HepG2 (cell line): ENCODE results near the gene SLC38A2. TPM values are rescaled to one million over a fixed set of nuclear protein-coding genes. Genes with fewer than 3 reads are reported as not detected.
"Not testable (repeated sequence)": the region's sequence is repeated elsewhere in the genome, so short reads cannot be mapped to it uniquely, and the experiment has no call there.

Source experiments
- ATAC-seq: fragments of 200-7000 bp; cut with Tn5 transposase; 3 replicates; pipeline ENCODE4 v1.9.1; 2020; ENCODE audit warnings: mild to moderate bottlenecking, moderate library complexity
- BruUV-seq: library from RNA; stranded (reverse); fragments of 400-500 nt; replicated peaks from 2 replicates; lab custom pipeline; 2021; lab: Mats Ljungman, UMichigan
- CTCF ChIA-PET: fragments of 300-600 bp; formaldehyde crosslinking; extraction: SDS; loops from one replicate; lab custom pipeline; 2021; ENCODE audit warnings: low total read pairs, inconsistent platforms, low intra/inter-chr PET ratio; lab: Yijun Ruan, JAX
- POLR2A ChIA-PET: fragments of 350-600 bp; sonication (Branson Sonifier 250); formaldehyde crosslinking; loops from one replicate; lab custom pipeline; 2020; ENCODE audit warnings: antibody characterized with exemption, inconsistent platforms; lab: Yijun Ruan, JAX
- DNase-seq: peaks from one replicate; pipeline ENCODE4 v3.0.0-alpha.2; 2015; ENCODE audit warnings: low spot score
- FAIRE-seq: peaks from 3 replicates; lab custom pipeline; 2011; peaks lifted over from hg19 to GRCh38; lab: Jason Lieb, UNC
- H2AFZ ChIP-seq: one replicate; pipeline ENCODE4 v1.6.1; 2011; ENCODE audit warnings: low read length, inconsistent platforms
- H3K27ac ChIP-seq: fragments of 300-600 bp; 3 replicates; pipeline ENCODE4 v1.8.0; 2011; ENCODE audit warnings: mixed run types, mild to moderate bottlenecking, mixed read lengths, low read length, inconsistent platforms; ENCODE audit not compliant: insufficient read depth; ENCODE audit errors: extremely low read length
- H3K27me3 ChIP-seq, 2 experiments: fragments of 200-600 bp in 1 of 2; 2 replicates in 1 of 2; 3 replicates in 1 of 2; pipeline versions ENCODE4 v1.6.0 to v1.8.0; 2011; ENCODE audit warnings: low read length in 2 of 2, mild to moderate bottlenecking in 2 of 2, moderate library complexity in 2 of 2, inconsistent platforms in 1 of 2; ENCODE audit not compliant: insufficient read depth in 2 of 2, control insufficient read depth in 1 of 2
- H3K36me3 ChIP-seq, 2 experiments: fragments of 200-600 bp in 1 of 2; replicated peaks in 1 of 2; 2 replicates in 1 of 2; 3 replicates in 1 of 2; pipeline versions ENCODE4 v1.5.1 to v1.8.0; 2011; ENCODE audit warnings: low read length in 2 of 2, inconsistent platforms in 1 of 2; ENCODE audit not compliant: insufficient read depth in 2 of 2, control insufficient read depth in 1 of 2
- H3K4me1 ChIP-seq: 2 replicates; pipeline ENCODE4 v1.5.1; 2012; ENCODE audit warnings: low read length, inconsistent platforms; ENCODE audit not compliant: insufficient read depth
- H3K4me2 ChIP-seq: 2 replicates; pipeline ENCODE4 v1.6.0; 2011; ENCODE audit warnings: low read depth, low read length, inconsistent platforms
- H3K4me3 ChIP-seq, 3 experiments: fragments of 200-600 bp in 1 of 3; sonication (generic), shearing (Covaris generic) in 1 of 3; replicated peaks in 1 of 3; 2 replicates each; pipeline ENCODE4 v1.5.1; 2011 to 2016; ENCODE audit warnings: low read length in 3 of 3, inconsistent platforms in 2 of 3, low read depth in 2 of 3, mild to moderate bottlenecking in 2 of 3, control low read depth in 1 of 3, mixed read lengths in 1 of 3; ENCODE audit not compliant: insufficient read depth in 1 of 3
- H3K79me2 ChIP-seq: one replicate; pipeline ENCODE4 v1.6.1; 2011; ENCODE audit warnings: low read length, inconsistent platforms; ENCODE audit not compliant: insufficient read depth
- H3K9ac ChIP-seq: 2 replicates; pipeline ENCODE4 v1.6.0; 2011; ENCODE audit warnings: mild to moderate bottlenecking, low read depth, low read length, inconsistent platforms; ENCODE audit not compliant: insufficient read depth
- H3K9me3 ChIP-seq: 2 replicates; pipeline ENCODE4 v1.5.1; 2012; ENCODE audit warnings: mild to moderate bottlenecking, low read length
- H4K20me1 ChIP-seq: 2 replicates; pipeline ENCODE4 v1.6.0; 2011; ENCODE audit warnings: inconsistent platforms, mild to moderate bottlenecking, low read length, moderate library complexity; ENCODE audit not compliant: insufficient read depth
- JUNB ChIP-seq: sonication (generic); formaldehyde crosslinking; IDR thresholded peaks from 2 replicates; pipeline ENCODE4 v1.8.0; 2022; ENCODE audit warnings: missing genetic modification reagents, mild to moderate bottlenecking, borderline replicate concordance
- ZNF619 ChIP-seq: sonication (generic); formaldehyde crosslinking; IDR thresholded peaks from 2 replicates; pipeline ENCODE4 v1.4.0; 2020; ENCODE audit warnings: mild to moderate bottlenecking, missing genetic modification reagents
- WGBS: methylation state at CpG from one replicate; pipeline ENCODE4 v1.1.6; 2017; ENCODE audit warnings: low lambda C conversion rate; 5-methylcytosine and 5-hydroxymethylcytosine counted together
- in situ Hi-C: cut with HindIII; loops from 2 replicates; pipeline ENCODE4 v1.10.0; 2017; ENCODE audit warnings: low pct_unique_long_range_greater_than_20kb; ENCODE audit not compliant: extremely low pct_ligation_motif_present
- intact Hi-C: fragments of 100-400 bp; cut with micrococcal nuclease; formaldehyde crosslinking; loops from one replicate; pipeline ENCODE4 v1.10.0; 2022; ENCODE audit not compliant: unreplicated experiment
- polyA plus RNA-seq, 8 experiments: library from polyadenylated mRNA; depleted of rRNA in 3 of 8; stranded (reverse) in 7 of 8; unstranded in 1 of 8; fragments of >200 nt; fragmentation: Illumina TruSeq in 4 of 8; extraction: Trizol in 4 of 8; gene quantifications; 2 replicates each; pipeline versions ENCODE4 v1.2.1 to v1.2.3, GENCODE V29; 2011 to 2016; ENCODE audit warnings: low read depth in 4 of 8, missing spikeins in 1 of 8, mixed read lengths in 1 of 8; ENCODE audit not compliant: insufficient read depth in 1 of 8
- total RNA-seq, 5 experiments: library from RNA; depleted of rRNA; stranded (reverse); fragments of >200 nt; fragmentation: Illumina TruSeq; extraction: Trizol; gene quantifications; 2 replicates each; pipeline ENCODE4 v1.2.3, GENCODE V29; 2016; ENCODE audit warnings: low read depth in 1 of 5

Gene SLC38A2
- total and polyA plus RNA-seq, 2 of the 13 experiments (the other 11 are each of a cell fraction or from before 2014, with no cell fraction given): 368 to 880 TPM

- no peak overlapping the region for H3K4me3 ChIP-seq
- no peaks in the 10 kb centered on the region for H3K4me1 ChIP-seq
- no TSS peak for BruUV-seq
- peaks cover 11% of the 10 kb centered on the region for H3K9me3 ChIP-seq
- no peak overlapping the region for H3K4me2 ChIP-seq
- no peaks in the 10 kb centered on the region for H4K20me1 ChIP-seq
- H2AFZ ChIP-seq: no peak overlapping the region
- CTCF ChIA-PET: no interaction called here
- no peak overlapping the region for H3K9ac ChIP-seq
- POLR2A ChIA-PET: interaction anchor here (1.8 kb wide), 1 partner anchor 63 kb away, joined by 4 read pairs; the partner anchor contains the start of gene SLC38A1
- no peaks in the 10 kb centered on the region for H3K27me3 ChIP-seq
- FAIRE-seq: no peak
- H3K79me2 ChIP-seq: no peaks in the 10 kb centered on the region
- 22% methylated on average over 3 of the region's 3 CpGs for WGBS
- H3K36me3 ChIP-seq: no peaks in the 10 kb centered on the region
- intact Hi-C loops: no loop called here
- no peak for ATAC-seq
- TF ChIP-seq JUNB (no peak), ZNF619 (CRISPR knock-in tag) (no peak)
- no peak overlapping the region for H3K27ac ChIP-seq
- in situ Hi-C loops: loop anchor here (25.0 kb wide), 1 partner anchor 980 kb away; no protein-coding TSS in a partner anchor
- peak; percentile 9 for DNase-seq
These were observed 40.3 kb downstream of the SLC38A2 start for GRCh38 chr12:46332260-46332659.

- intact Hi-C loops: not testable (repeated sequence)
These were observed 47.5 kb downstream of the SLC38A2 start for GRCh38 chr12:46325075-46325474.

More at GRCh38 chr12:46325075-46325474, 47.5 kb downstream of the SLC38A2 start:
- ATAC-seq, H3K4me2 ChIP-seq, H3K27me3 ChIP-seq, H3K9ac ChIP-seq, H3K4me1 ChIP-seq, H3K27ac ChIP-seq, H3K79me2 ChIP-seq, H3K36me3 ChIP-seq, H4K20me1 ChIP-seq, H3K9me3 ChIP-seq, DNase-seq, BruUV-seq, H2AFZ ChIP-seq, H3K4me3 ChIP-seq, POLR2A ChIA-PET, CTCF ChIA-PET, FAIRE-seq: not testable (repeated sequence)
- in situ Hi-C loops: loop anchor here (25.0 kb wide), 1 partner anchor 987 kb away; no protein-coding TSS in a partner anchor
- 51% methylated on average over 5 of the region's 5 CpGs for WGBS
